A673 (cell line): Measurements from ENCODE around the gene DPYD.

Experiments
- CTCF ChIP-seq: fragments of 300-800, 200-600 bp; sonication (generic); conservative IDR thresholded peaks from 2 replicates; pipeline ENCODE4 v1.5.1; 2017; ENCODE audit warnings: low read depth, mild to moderate bottlenecking, antibody characterized with exemption, low read length, moderate library complexity, mixed read lengths
- EZH2 ChIP-seq: fragments of 200-600 bp; sonication (generic); IDR thresholded peaks from 2 replicates; pipeline ENCODE4 v1.6.1; 2017; ENCODE audit warnings: borderline replicate concordance, low read depth, mild to moderate bottlenecking, mixed read lengths, antibody characterized with exemption, low read length; ENCODE audit not compliant: poor library complexity, severe bottlenecking

- no peak for TF ChIP-seq CTCF
- TF ChIP-seq EZH2, result no peak
These were observed 312.6 kb downstream of the DPYD start for GRCh38 chr1:97608272-97608671.
